ENCODE results near the gene P2RY2.

GRCh38 chr11:73203790-73204189 is 14.3 kb upstream of the P2RY2 start:
- TF ChIP-seq, protein P1, sequence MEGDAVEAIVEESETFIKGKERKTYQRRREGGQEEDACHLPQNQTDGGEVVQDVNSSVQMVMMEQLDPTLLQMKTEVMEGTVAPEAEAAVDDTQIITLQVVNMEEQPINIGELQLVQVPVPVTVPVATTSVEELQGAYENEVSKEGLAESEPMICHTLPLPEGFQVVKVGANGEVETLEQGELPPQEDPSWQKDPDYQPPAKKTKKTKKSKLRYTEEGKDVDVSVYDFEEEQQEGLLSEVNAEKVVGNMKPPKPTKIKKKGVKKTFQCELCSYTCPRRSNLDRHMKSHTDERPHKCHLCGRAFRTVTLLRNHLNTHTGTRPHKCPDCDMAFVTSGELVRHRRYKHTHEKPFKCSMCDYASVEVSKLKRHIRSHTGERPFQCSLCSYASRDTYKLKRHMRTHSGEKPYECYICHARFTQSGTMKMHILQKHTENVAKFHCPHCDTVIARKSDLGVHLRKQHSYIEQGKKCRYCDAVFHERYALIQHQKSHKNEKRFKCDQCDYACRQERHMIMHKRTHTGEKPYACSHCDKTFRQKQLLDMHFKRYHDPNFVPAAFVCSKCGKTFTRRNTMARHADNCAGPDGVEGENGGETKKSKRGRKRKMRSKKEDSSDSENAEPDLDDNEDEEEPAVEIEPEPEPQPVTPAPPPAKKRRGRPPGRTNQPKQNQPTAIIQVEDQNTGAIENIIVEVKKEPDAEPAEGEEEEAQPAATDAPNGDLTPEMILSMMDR (IDR thresholded peaks at IDR 0.05): no peak
- TF ChIP-seq POLR2A (IDR thresholded peaks at IDR 0.05) (no peak), EP300 (IDR thresholded peaks at IDR 0.05) (no peak), POLR2AphosphoS5 (IDR thresholded peaks at IDR 0.05) (no peak)

Measured in sigmoid colon (tissue), 4 donors.